ENCODE results near the gene ARPC2. TPM values are rescaled to one million over a fixed set of nuclear protein-coding genes. Genes with fewer than 3 reads are reported as not detected.

Gene ARPC2
- total and polyA plus RNA-seq, 3 experiments from 2014 or later = 575 to 970 (median 600) TPM

- no peaks in the 10 kb centered on the region for H3K27me3 ChIP-seq (ENCODE audit: insufficient read depth, low read length, poor library complexity, severe bottlenecking)
- peaks cover 50% of the 10 kb centered on the region for H3K36me3 ChIP-seq (ENCODE audit: insufficient read depth, low read length)
- DNase-seq = peak in 4 of 5 donors; percentile 24 to 59 (median 49)
- no peak overlapping the region for H3K27ac ChIP-seq (ENCODE audit: low read depth, low read length)
- ChIA-PET POLR2A (interaction anchor here (0.6 to 2.5 kb wide), 7 partner anchors 8 to 977 kb away, joined by 3 to 10 read pairs (median 5); partner anchors contain the start of genes AAMP, ARPC2 and ZFAND2B), CTCF (interaction anchor here (0.9 to 2.6 kb wide), 7 partner anchors 9 to 167 kb away, joined by 3 to 13 read pairs (median 6); partner anchors contain the start of genes AAMP, ARPC2 and PNKD)
- Mint-ChIP-seq H3K4me3 (peak overlapping the region; percentile 51 to 82 (median 75)), H3K36me3 (peaks cover 18 to 88% (median 33%) of the 10 kb centered on the region in 3 donors), H3K27me3 (no peaks in the 10 kb centered on the region), H3K4me1 (peaks cover 74 to 87% (median 85%) of the 10 kb centered on the region in 3 donors), H3K27ac (peak overlapping the region; percentile 73 to 94 (median 92)), H3K9me3 (no peaks in the 10 kb centered on the region)
- H3K4me3 ChIP-seq (ENCODE audit: low read length) = no peak overlapping the region
- no peaks in the 10 kb centered on the region for H3K9me3 ChIP-seq (ENCODE audit: low read length)
- peaks cover 58% of the 10 kb centered on the region for H3K4me1 ChIP-seq (ENCODE audit: insufficient read depth, low read length)
Measured at GRCh38 chr2:218229239-218229638, 12.2 kb downstream of the ARPC2 start.

GRCh38 chr2:218229851-218230250 lies 12.9 kb downstream of the ARPC2 start:
- H3K4me1 Mint-ChIP-seq = peaks cover 69 to 87% (median 84%) of the 10 kb centered on the region in 3 donors
- peak overlapping the region; percentile 53 to 96 (median 90) for H3K27ac Mint-ChIP-seq
- Histone ChIP-seq H3K27ac (ENCODE audit: low read depth, low read length) (no peak overlapping the region), H3K36me3 (ENCODE audit: insufficient read depth, low read length) (peaks cover 52% of the 10 kb centered on the region), H3K9me3 (ENCODE audit: low read length) (no peaks in the 10 kb centered on the region), H3K4me1 (ENCODE audit: insufficient read depth, low read length) (peaks cover 57% of the 10 kb centered on the region), H3K4me3 (ENCODE audit: low read length) (peak overlapping the region; percentile 10), H3K27me3 (ENCODE audit: insufficient read depth, low read length, poor library complexity, severe bottlenecking) (no peaks in the 10 kb centered on the region)
- no peaks in the 10 kb centered on the region for H3K9me3 Mint-ChIP-seq
- peak overlapping the region in 5 of 7 donors; percentile 57 to 79 (median 67) for H3K4me3 Mint-ChIP-seq
- H3K27me3 Mint-ChIP-seq = no peaks in the 10 kb centered on the region
- ChIA-PET CTCF (interaction anchor here (1.0 to 2.6 kb wide), 6 partner anchors 10 to 57 kb away, joined by 4 to 13 read pairs (median 8); partner anchors contain the start of genes AAMP, ARPC2 and PNKD), POLR2A (interaction anchor here (0.6 to 2.5 kb wide), 7 partner anchors 9 to 976 kb away, joined by 3 to 10 read pairs (median 3); partner anchors contain the start of genes AAMP, ARPC2 and ZFAND2B)
- H3K36me3 Mint-ChIP-seq = peaks cover 20 to 88% (median 32%) of the 10 kb centered on the region in 3 donors
- DNase-seq = no peak

- Histone ChIP-seq H3K4me3 (ENCODE audit: low read length) (no peak overlapping the region), H3K27ac (ENCODE audit: low read depth, low read length) (peak overlapping the region; percentile 17), H3K27me3 (ENCODE audit: insufficient read depth, low read length, poor library complexity, severe bottlenecking) (no peaks in the 10 kb centered on the region), H3K9me3 (ENCODE audit: low read length) (no peaks in the 10 kb centered on the region), H3K36me3 (ENCODE audit: insufficient read depth, low read length) (peaks cover 59% of the 10 kb centered on the region), H3K4me1 (ENCODE audit: insufficient read depth, low read length) (peaks cover 49% of the 10 kb centered on the region)
- no peaks in the 10 kb centered on the region for H3K27me3 Mint-ChIP-seq
- CTCF ChIA-PET = interaction anchor here (0.7 to 2.5 kb wide), 6 partner anchors 10 to 39 kb away, joined by 3 to 9 read pairs (median 3); partner anchors contain the start of genes AAMP, ARPC2 and PNKD
- H3K9me3 Mint-ChIP-seq = no peaks in the 10 kb centered on the region
- POLR2A ChIA-PET = interaction anchor here (1.0 to 2.5 kb wide), 2 partner anchors 10 to 16 kb away, joined by 3 to 7 read pairs; no protein-coding TSS in a partner anchor
- H3K4me1 Mint-ChIP-seq = peaks cover 58 to 77% (median 74%) of the 10 kb centered on the region in 3 donors
- peak overlapping the region; percentile 17 to 76 (median 61) for H3K4me3 Mint-ChIP-seq
- peak overlapping the region; percentile 82 to 96 (median 92) for H3K27ac Mint-ChIP-seq
- DNase-seq = peak in 2 of 5 donors; percentile 12 to 38
- H3K36me3 Mint-ChIP-seq = peaks cover 20 to 88% (median 33%) of the 10 kb centered on the region in 3 donors
Measured at GRCh38 chr2:218230882-218231281, 13.9 kb downstream of the ARPC2 start.

- peaks cover 40% of the 10 kb centered on the region for H3K4me1 ChIP-seq (ENCODE audit: insufficient read depth, low read length)
- CTCF ChIA-PET = interaction anchor here (0.8 to 1.6 kb wide), 2 partner anchors 24 kb away, joined by 3 to 4 read pairs; no protein-coding TSS in a partner anchor
- H3K27ac Mint-ChIP-seq = peak overlapping the region in 6 of 8 donors; percentile 3 to 86 (median 72)
- H3K4me3 ChIP-seq (ENCODE audit: low read length) = no peak overlapping the region
- H3K27me3 Mint-ChIP-seq = no peaks in the 10 kb centered on the region
- peaks cover 71% of the 10 kb centered on the region for H3K36me3 ChIP-seq (ENCODE audit: insufficient read depth, low read length)
- POLR2A ChIA-PET = no interaction called here
- peaks cover 20 to 89% (median 26%) of the 10 kb centered on the region in 3 donors for H3K36me3 Mint-ChIP-seq
- H3K9me3 Mint-ChIP-seq = no peaks in the 10 kb centered on the region
- H3K27me3 ChIP-seq (ENCODE audit: insufficient read depth, low read length, poor library complexity, severe bottlenecking) = no peaks in the 10 kb centered on the region
- no peak overlapping the region for H3K27ac ChIP-seq (ENCODE audit: low read depth, low read length)
- no peak overlapping the region for H3K4me3 Mint-ChIP-seq
- H3K4me1 Mint-ChIP-seq = peaks cover 42 to 63% (median 51%) of the 10 kb centered on the region in 3 donors
- no peak for DNase-seq
- no peaks in the 10 kb centered on the region for H3K9me3 ChIP-seq (ENCODE audit: low read length)
Measured at GRCh38 chr2:218233543-218233942, 16.6 kb downstream of the ARPC2 start.

GRCh38 chr2:218234521-218234920 lies 17.5 kb downstream of the ARPC2 start:
- Mint-ChIP-seq H3K4me1 (peaks cover 34 to 55% (median 43%) of the 10 kb centered on the region in 3 donors), H3K27me3 (no peaks in the 10 kb centered on the region), H3K36me3 (peaks cover 24 to 90% (median 26%) of the 10 kb centered on the region in 3 donors), H3K4me3 (no peak overlapping the region), H3K9me3 (no peaks in the 10 kb centered on the region), H3K27ac (peak overlapping the region in 6 of 8 donors; percentile 23 to 82 (median 60))
- POLR2A ChIA-PET = interaction anchor here (1.2 kb wide), 1 partner anchor 15 kb away, joined by 3 read pairs; no protein-coding TSS in a partner anchor
- H3K4me1 ChIP-seq (ENCODE audit: insufficient read depth, low read length) = peaks cover 30% of the 10 kb centered on the region
- CTCF ChIA-PET = interaction anchor here (1.0 to 1.6 kb wide), 2 partner anchors 23 to 49 kb away, joined by 3 read pairs; no protein-coding TSS in a partner anchor
- peaks cover 75% of the 10 kb centered on the region for H3K36me3 ChIP-seq (ENCODE audit: insufficient read depth, low read length)
- H3K27ac ChIP-seq (ENCODE audit: low read depth, low read length) = no peak overlapping the region
- no peaks in the 10 kb centered on the region for H3K27me3 ChIP-seq (ENCODE audit: insufficient read depth, low read length, poor library complexity, severe bottlenecking)
- H3K9me3 ChIP-seq (ENCODE audit: low read length) = no peaks in the 10 kb centered on the region
- no peak for DNase-seq
- no peak overlapping the region for H3K4me3 ChIP-seq (ENCODE audit: low read length)

GRCh38 chr2:218235017-218235416 lies 18.0 kb downstream of the ARPC2 start:
- no peaks in the 10 kb centered on the region for H3K9me3 Mint-ChIP-seq

GRCh38 chr2:218236829-218237228 lies 19.8 kb downstream of the ARPC2 start:
- H3K4me1 Mint-ChIP-seq = peaks cover 16 to 46% (median 29%) of the 10 kb centered on the region in 3 donors
- ChIA-PET CTCF (interaction anchor here (1.0 to 1.8 kb wide), 2 partner anchors 10 to 50 kb away, joined by 3 to 6 read pairs; no protein-coding TSS in a partner anchor), POLR2A (no interaction called here)

More at GRCh38 chr2:218235017-218235416, 18.0 kb downstream of the ARPC2 start:
- Histone ChIP-seq H3K4me1 (ENCODE audit: insufficient read depth, low read length) (peaks cover 25% of the 10 kb centered on the region), H3K27me3 (ENCODE audit: insufficient read depth, low read length, poor library complexity, severe bottlenecking) (no peaks in the 10 kb centered on the region), H3K36me3 (ENCODE audit: insufficient read depth, low read length) (peaks cover 80% of the 10 kb centered on the region), H3K4me3 (ENCODE audit: low read length) (no peak overlapping the region), H3K9me3 (ENCODE audit: low read length) (no peaks in the 10 kb centered on the region), H3K27ac (ENCODE audit: low read depth, low read length) (no peak overlapping the region)
- Mint-ChIP-seq H3K27ac (peak overlapping the region in 7 of 8 donors; percentile 29 to 84 (median 69)), H3K4me1 (peaks cover 29 to 50% (median 39%) of the 10 kb centered on the region in 3 donors), H3K36me3 (peaks cover 24 to 93% (median 26%) of the 10 kb centered on the region in 3 donors), H3K27me3 (no peaks in the 10 kb centered on the region), H3K4me3 (no peak overlapping the region)
- CTCF ChIA-PET = interaction anchor here (1.0 to 1.3 kb wide), 3 partner anchors 10 to 50 kb away, joined by 3 to 4 read pairs (median 3); no protein-coding TSS in a partner anchor
- POLR2A ChIA-PET = interaction anchor here (1.2 kb wide), 1 partner anchor 15 kb away, joined by 3 read pairs; no protein-coding TSS in a partner anchor
- DNase-seq = no peak

More at GRCh38 chr2:218236829-218237228, 19.8 kb downstream of the ARPC2 start:
- Histone ChIP-seq H3K4me1 (ENCODE audit: insufficient read depth, low read length) (peaks cover 15% of the 10 kb centered on the region), H3K36me3 (ENCODE audit: insufficient read depth, low read length) (peaks cover 81% of the 10 kb centered on the region), H3K27me3 (ENCODE audit: insufficient read depth, low read length, poor library complexity, severe bottlenecking) (no peaks in the 10 kb centered on the region), H3K9me3 (ENCODE audit: low read length) (no peaks in the 10 kb centered on the region), H3K4me3 (ENCODE audit: low read length) (no peak overlapping the region), H3K27ac (ENCODE audit: low read depth, low read length) (no peak overlapping the region)
- H3K4me3 Mint-ChIP-seq = no peak overlapping the region
- no peak for DNase-seq
- no peaks in the 10 kb centered on the region for H3K9me3 Mint-ChIP-seq
- no peaks in the 10 kb centered on the region for H3K27me3 Mint-ChIP-seq
- H3K27ac Mint-ChIP-seq = peak overlapping the region in 1 of 8 donors; percentile 60
- H3K36me3 Mint-ChIP-seq = peaks cover 15 to 95% (median 22%) of the 10 kb centered on the region in 3 donors

Measured in CD8-positive, alpha-beta memory T cell (primary cell).